ENCODE data around the gene GPS2. TPM values are rescaled to one million over a fixed set of nuclear protein-coding genes. Genes with fewer than 3 reads are reported as not detected.

Gene GPS2
- total RNA-seq, 2 experiments from 2014 or later, result 83.7 to 85.1 TPM

- Mint-ChIP-seq H3K27ac (no peak overlapping the region), H3K27me3 (peaks cover 56% of the 10 kb centered on the region), H3K4me1 (peaks cover 21% of the 10 kb centered on the region), H3K36me3 (no peaks in the 10 kb centered on the region), H3K9me3 (ENCODE audit: low read depth) (no peaks in the 10 kb centered on the region), H3K4me3 (no peak overlapping the region)
- CTCF ChIA-PET, result interaction anchor here (1.1 to 3.8 kb wide), 3 partner anchors 8 to 73 kb away, joined by 5 to 27 read pairs (median 7); partner anchors contain the start of genes ACADVL, DLG4 and SLC2A4
- ATAC-seq, result no peak
- no peak for DNase-seq
These were observed 22.0 kb downstream of the GPS2 start for GRCh38 chr17:7293159-7293558.

- H3K4me3 Mint-ChIP-seq, result no peak overlapping the region
- peaks cover 60% of the 10 kb centered on the region for H3K27me3 Mint-ChIP-seq
- ATAC-seq (no peak), DNase-seq (no peak)
- H3K27ac Mint-ChIP-seq, result no peak overlapping the region
- CTCF ChIA-PET, result interaction anchor here (1.6 to 3.8 kb wide), 2 partner anchors 11 to 72 kb away, joined by 7 to 27 read pairs; partner anchors contain the start of genes ACADVL, DLG4 and SLC2A4
- H3K9me3 Mint-ChIP-seq (ENCODE audit: low read depth), result no peaks in the 10 kb centered on the region
- peaks cover 21% of the 10 kb centered on the region for H3K4me1 Mint-ChIP-seq
- no peaks in the 10 kb centered on the region for H3K36me3 Mint-ChIP-seq
These were observed 22.4 kb downstream of the GPS2 start for GRCh38 chr17:7292729-7293128.

- H3K4me3 Mint-ChIP-seq, result no peak overlapping the region
- H3K36me3 Mint-ChIP-seq, result no peaks in the 10 kb centered on the region
- peaks cover 61% of the 10 kb centered on the region for H3K27me3 Mint-ChIP-seq
- H3K9me3 Mint-ChIP-seq (ENCODE audit: low read depth), result no peaks in the 10 kb centered on the region
- no peak for DNase-seq
- no peak overlapping the region for H3K27ac Mint-ChIP-seq
- no peak for ATAC-seq
- CTCF ChIA-PET, result interaction anchor here (3.8 kb wide), 1 partner anchor 11 kb away, joined by 27 read pairs; the partner anchor contains the start of gene SLC2A4
- peaks cover 21% of the 10 kb centered on the region for H3K4me1 Mint-ChIP-seq
These were observed 23.0 kb downstream of the GPS2 start for GRCh38 chr17:7292194-7292593.

- ATAC-seq (no peak), DNase-seq (no peak)
- CTCF ChIA-PET, result interaction anchor here (0.9 to 3.8 kb wide), 3 partner anchors 9 to 70 kb away, joined by 3 to 27 read pairs (median 5); partner anchors contain the start of gene SLC2A4
- Mint-ChIP-seq H3K4me3 (no peak overlapping the region), H3K36me3 (no peaks in the 10 kb centered on the region), H3K9me3 (ENCODE audit: low read depth) (no peaks in the 10 kb centered on the region), H3K27ac (no peak overlapping the region), H3K27me3 (peaks cover 63% of the 10 kb centered on the region), H3K4me1 (peaks cover 10% of the 10 kb centered on the region)
These were observed 24.5 kb downstream of the GPS2 start for GRCh38 chr17:7290685-7291084.

- peaks cover 57% of the 10 kb centered on the region for H3K27me3 Mint-ChIP-seq
- H3K9me3 Mint-ChIP-seq (ENCODE audit: low read depth), result no peaks in the 10 kb centered on the region
- H3K4me3 Mint-ChIP-seq, result no peak overlapping the region
- DNase-seq, result no peak
- H3K27ac Mint-ChIP-seq, result no peak overlapping the region
- CTCF ChIA-PET, result no interaction called here
- H3K36me3 Mint-ChIP-seq, result no peaks in the 10 kb centered on the region
- peaks cover 7% of the 10 kb centered on the region for H3K4me1 Mint-ChIP-seq
- ATAC-seq, result no peak
These were observed 25.0 kb downstream of the GPS2 start for GRCh38 chr17:7290166-7290565.

GRCh38 chr17:7289256-7290032, 25.7 kb downstream of the GPS2 start:
- ATAC-seq (no peak), DNase-seq (no peak)
- Mint-ChIP-seq H3K27me3 (peaks cover 54% of the 10 kb centered on the region), H3K9me3 (ENCODE audit: low read depth) (no peaks in the 10 kb centered on the region), H3K4me3 (no peak overlapping the region), H3K36me3 (no peaks in the 10 kb centered on the region), H3K4me1 (peaks cover 4% of the 10 kb centered on the region), H3K27ac (no peak overlapping the region)
- CTCF ChIA-PET, result no interaction called here

GRCh38 chr17:7285679-7286078, 29.5 kb downstream of the GPS2 start:
- H3K9me3 Mint-ChIP-seq (ENCODE audit: low read depth), result no peaks in the 10 kb centered on the region
- DNase-seq (no peak), ATAC-seq (no peak)
- no peak overlapping the region for H3K27ac Mint-ChIP-seq
- peaks cover 9% of the 10 kb centered on the region for H3K4me1 Mint-ChIP-seq
- CTCF ChIA-PET, result interaction anchor here (0.5 to 11.4 kb wide), 5 partner anchors 8 to 240 kb away, joined by 3 to 112 read pairs (median 5); no protein-coding TSS in a partner anchor
- H3K4me3 Mint-ChIP-seq, result no peak overlapping the region
- H3K27me3 Mint-ChIP-seq, result peaks cover 45% of the 10 kb centered on the region
- H3K36me3 Mint-ChIP-seq, result no peaks in the 10 kb centered on the region

- Mint-ChIP-seq H3K9me3 (ENCODE audit: low read depth) (no peaks in the 10 kb centered on the region), H3K27ac (no peak overlapping the region), H3K4me1 (peaks cover 17% of the 10 kb centered on the region), H3K27me3 (peaks cover 44% of the 10 kb centered on the region), H3K4me3 (no peak overlapping the region), H3K36me3 (no peaks in the 10 kb centered on the region)
- ATAC-seq (no peak), DNase-seq (no peak)
- CTCF ChIA-PET, result interaction anchor here (1.5 to 11.4 kb wide), 2 partner anchors 9 to 12 kb away, joined by 5 to 112 read pairs; no protein-coding TSS in a partner anchor
These were observed 30.2 kb downstream of the GPS2 start for GRCh38 chr17:7284911-7285310.

- DNase-seq, result no peak
- H3K4me1 Mint-ChIP-seq, result peaks cover 17% of the 10 kb centered on the region
- no peak overlapping the region for H3K27ac Mint-ChIP-seq
- CTCF ChIA-PET, result interaction anchor here (0.6 to 11.4 kb wide), 3 partner anchors 9 to 20 kb away, joined by 4 to 112 read pairs (median 27); no protein-coding TSS in a partner anchor
- ATAC-seq, result no peak
- H3K36me3 Mint-ChIP-seq, result no peaks in the 10 kb centered on the region
- H3K27me3 Mint-ChIP-seq, result peaks cover 41% of the 10 kb centered on the region
- H3K4me3 Mint-ChIP-seq, result no peak overlapping the region
- no peaks in the 10 kb centered on the region for H3K9me3 Mint-ChIP-seq (ENCODE audit: low read depth)
These were observed 31.5 kb downstream of the GPS2 start for GRCh38 chr17:7283471-7284216.

- peaks cover 17% of the 10 kb centered on the region for H3K4me1 Mint-ChIP-seq
- H3K4me3 Mint-ChIP-seq, result no peak overlapping the region
- DNase-seq (no peak), ATAC-seq (no peak)
- CTCF ChIA-PET, result interaction anchor here (0.6 to 11.4 kb wide), 7 partner anchors 10 to 306 kb away, joined by 3 to 112 read pairs (median 4); partner anchors contain the start of gene GPS2
- H3K27ac Mint-ChIP-seq, result no peak overlapping the region
- peaks cover 33% of the 10 kb centered on the region for H3K27me3 Mint-ChIP-seq
- H3K36me3 Mint-ChIP-seq, result no peaks in the 10 kb centered on the region
- no peaks in the 10 kb centered on the region for H3K9me3 Mint-ChIP-seq (ENCODE audit: low read depth)
These were observed 32.3 kb downstream of the GPS2 start for GRCh38 chr17:7282752-7283321.

GRCh38 chr17:7281953-7282751, 33.0 kb downstream of the GPS2 start:
- H3K27me3 Mint-ChIP-seq, result peaks cover 32% of the 10 kb centered on the region
- ATAC-seq, result no peak
- no peak for DNase-seq
- CTCF ChIA-PET, result interaction anchor here (0.6 to 11.4 kb wide), 8 partner anchors 10 to 307 kb away, joined by 3 to 112 read pairs (median 5); partner anchors contain the start of gene GPS2
- H3K9me3 Mint-ChIP-seq (ENCODE audit: low read depth), result no peaks in the 10 kb centered on the region
- no peak overlapping the region for H3K27ac Mint-ChIP-seq
- peaks cover 17% of the 10 kb centered on the region for H3K4me1 Mint-ChIP-seq
- H3K36me3 Mint-ChIP-seq, result no peaks in the 10 kb centered on the region
- peak overlapping the region; percentile 63 for H3K4me3 Mint-ChIP-seq

Measured in activated CD8-positive, alpha-beta memory T cell treated with anti-CD3 and anti-CD28 coated beads, Interleukin-2, amount 10 ng/mL, durations not matched to agents 7 days and 5 days (primary cell).